ENCODE results near the gene BMP10.

DNA sequence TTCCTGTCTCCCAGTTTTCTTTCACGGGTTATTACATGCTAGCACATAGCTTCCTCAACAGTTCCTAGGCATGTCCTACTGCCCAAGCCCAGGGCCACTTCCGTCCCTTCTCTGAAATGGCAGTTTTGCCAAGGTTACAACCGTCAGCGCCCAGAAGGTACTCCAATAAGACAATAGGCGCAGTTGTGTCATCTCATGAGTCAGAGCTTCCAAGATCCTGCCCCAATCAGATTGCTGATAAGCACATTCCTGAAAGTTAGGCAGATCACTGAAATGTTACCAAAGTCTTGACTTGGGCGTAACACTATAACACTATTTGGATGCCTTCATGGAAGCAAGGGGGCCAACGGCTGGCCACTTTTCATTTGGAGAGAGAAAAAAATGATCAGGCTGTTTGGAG lies 47.3 kb upstream of the BMP10 start:
- TF ChIP-seq, protein P1, sequence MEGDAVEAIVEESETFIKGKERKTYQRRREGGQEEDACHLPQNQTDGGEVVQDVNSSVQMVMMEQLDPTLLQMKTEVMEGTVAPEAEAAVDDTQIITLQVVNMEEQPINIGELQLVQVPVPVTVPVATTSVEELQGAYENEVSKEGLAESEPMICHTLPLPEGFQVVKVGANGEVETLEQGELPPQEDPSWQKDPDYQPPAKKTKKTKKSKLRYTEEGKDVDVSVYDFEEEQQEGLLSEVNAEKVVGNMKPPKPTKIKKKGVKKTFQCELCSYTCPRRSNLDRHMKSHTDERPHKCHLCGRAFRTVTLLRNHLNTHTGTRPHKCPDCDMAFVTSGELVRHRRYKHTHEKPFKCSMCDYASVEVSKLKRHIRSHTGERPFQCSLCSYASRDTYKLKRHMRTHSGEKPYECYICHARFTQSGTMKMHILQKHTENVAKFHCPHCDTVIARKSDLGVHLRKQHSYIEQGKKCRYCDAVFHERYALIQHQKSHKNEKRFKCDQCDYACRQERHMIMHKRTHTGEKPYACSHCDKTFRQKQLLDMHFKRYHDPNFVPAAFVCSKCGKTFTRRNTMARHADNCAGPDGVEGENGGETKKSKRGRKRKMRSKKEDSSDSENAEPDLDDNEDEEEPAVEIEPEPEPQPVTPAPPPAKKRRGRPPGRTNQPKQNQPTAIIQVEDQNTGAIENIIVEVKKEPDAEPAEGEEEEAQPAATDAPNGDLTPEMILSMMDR (IDR thresholded peaks at IDR 0.05; ENCODE audit: borderline replicate concordance, extremely low read depth, low read length, poor library complexity, severe bottlenecking) = no peak
- TF ChIP-seq EZH2 (IDR thresholded peaks at IDR 0.05; ENCODE audit: borderline replicate concordance, low read depth, low read length, severe bottlenecking) = no peak

All from DND-41 (cell line).